Lung (tissue), 10 donors: ENCODE measurements around the gene CYP2A7. TPM values are rescaled to one million over a fixed set of nuclear protein-coding genes. Genes with fewer than 3 reads are reported as not detected.
"Not testable (repeated sequence)": the region's sequence is repeated elsewhere in the genome, so short reads cannot be mapped to it uniquely, and the experiment has no call there.

Experiments
- ATAC-seq: fragments of 200-7000 bp; cut with Tn5 transposase; one replicate; pipeline ENCODE4 v1.9.1; 2020; ENCODE audit warnings: moderate number of reproducible peaks; ENCODE audit not compliant: insufficient read depth, low FRiP score
- DNase-seq, 3 donors: peaks; one replicate each; pipeline ENCODE4 v3.0.0-alpha.2; 2013 to 2017
- H3K27ac ChIP-seq, 2 donors: one replicate each; pipeline ENCODE4 v1.5.1; 2013; ENCODE audit warnings: mild to moderate bottlenecking in 2 of 2, moderate library complexity in 2 of 2, control low read depth in 1 of 2, inconsistent platforms in 1 of 2, low read depth in 1 of 2, low read length in 1 of 2
- H3K27me3 ChIP-seq, 3 donors: one replicate each; pipeline ENCODE4 v1.5.1; 2013; ENCODE audit warnings: low read length in 2 of 3; ENCODE audit not compliant: control insufficient read depth in 3 of 3, insufficient read depth in 3 of 3
- H3K36me3 ChIP-seq, 4 donors: one replicate each; pipeline ENCODE4 v1.5.1; 2013; ENCODE audit warnings: low read length in 4 of 4, mild to moderate bottlenecking in 1 of 4, moderate library complexity in 1 of 4; ENCODE audit not compliant: control insufficient read depth in 4 of 4, insufficient read depth in 4 of 4
- H3K4me1 ChIP-seq, 5 donors: one replicate each; pipeline ENCODE4 v1.5.1; 2013; ENCODE audit warnings: low read length in 5 of 5, mild to moderate bottlenecking in 2 of 5, moderate library complexity in 1 of 5; ENCODE audit not compliant: control insufficient read depth in 5 of 5, insufficient read depth in 5 of 5
- H3K4me3 ChIP-seq: one replicate; pipeline ENCODE4 v1.5.1; 2013; ENCODE audit warnings: mild to moderate bottlenecking, control low read depth, moderate library complexity
- H3K9ac ChIP-seq, 2 donors: one replicate each; pipeline ENCODE4 v1.5.1; 2013; ENCODE audit warnings: low read length in 2 of 2, control low read depth in 1 of 2; ENCODE audit not compliant: insufficient read depth in 1 of 2
- H3K9me3 ChIP-seq, 4 donors: one replicate each; pipeline ENCODE4 v1.5.1; 2013; ENCODE audit warnings: low read length in 3 of 4, mild to moderate bottlenecking in 1 of 4, moderate library complexity in 1 of 4; ENCODE audit not compliant: control insufficient read depth in 4 of 4, insufficient read depth in 3 of 4
- WGBS, 2 donors: extraction: QIAGEN DNeasy Blood & Tissue Kit; methylation state at CpG; one replicate each; pipeline ENCODE4 v1.1.7; 2013; 5-methylcytosine and 5-hydroxymethylcytosine counted together
- polyA plus RNA-seq, 2 donors: library from polyadenylated mRNA; stranded (reverse); fragments of 200-250 nt; gene quantifications; one replicate each; pipeline ENCODE4 v1.2.1, GENCODE V29; 2013
- total RNA-seq, 2 donors: library from RNA; depleted of rRNA in 1 of 2; stranded (reverse); fragments of >200 nt in 1 of 2; gene quantifications; one replicate each; pipeline ENCODE4 v1.2.1, GENCODE V29; 2014 to 2021
- donor health status: Bipolar disorder and iron deficiency.
- donor health status: healthy.
- donor health status: DM: yes; HTN: yes; CAD: no.

The CYP2A7 gene
- total and polyA plus RNA-seq, 4 donors = 0.11 to 1.6 (median 0.14) TPM; not detected in 1

- not testable (repeated sequence) for H3K9me3 ChIP-seq, DNase-seq, H3K27me3 ChIP-seq, ATAC-seq, H3K27ac ChIP-seq, H3K36me3 ChIP-seq, H3K9ac ChIP-seq, H3K4me3 ChIP-seq, H3K4me1 ChIP-seq
- WGBS, 2 donors = 90 to 92% methylated on average over 8 to 9 of the region's 14 CpGs
Observed at GRCh38 chr19:40826312-40826698, 55.7 kb downstream of the CYP2A7 start.

GRCh38 chr19:40825460-40826095 lies 56.5 kb downstream of the CYP2A7 start:
- H3K27ac ChIP-seq, H3K9ac ChIP-seq, ATAC-seq, DNase-seq, H3K4me3 ChIP-seq, H3K9me3 ChIP-seq, H3K36me3 ChIP-seq, H3K27me3 ChIP-seq, H3K4me1 ChIP-seq: not testable (repeated sequence)
- 90 to 91% methylated on average over 4 to 6 of the region's 6 CpGs for WGBS, 2 donors

Other genes starting within 250 kb of the CYP2A7 start
- gene NUMBL, start 191.6 kb downstream of the CYP2A7 start, total RNA-seq = 10 to 100 TPM; 18.5 to 41.2 TPM
- gene NUMBL, start 191.6 kb downstream of the CYP2A7 start, polyA plus RNA-seq = 10 to 100 TPM; 13.2 to 15.7 TPM
- 10 to 100 TPM; 45.4 to 78.8 TPM for gene COQ8B, start 165.3 kb downstream of the CYP2A7 start, total RNA-seq
- 10 to 100 TPM; 34.7 to 59.1 TPM for gene COQ8B, start 165.3 kb downstream of the CYP2A7 start, polyA plus RNA-seq
- gene ITPKC, start 165.1 kb downstream of the CYP2A7 start, total RNA-seq = 10 to 100 TPM; 28.0 to 38.5 TPM
- gene ITPKC, start 165.1 kb downstream of the CYP2A7 start, polyA plus RNA-seq = 10 to 100 TPM; 47.6 to 97.2 TPM
- gene ACTMAP, start 131.8 kb downstream of the CYP2A7 start, total RNA-seq = 10 to 100 TPM in 1 of 2 donors, 1 to 10 TPM in 1; 5.3 to 23.7 TPM
- 10 to 100 TPM in 1 of 2 donors, 1 to 10 TPM in 1; 6.8 to 27.7 TPM for gene ACTMAP, start 131.8 kb downstream of the CYP2A7 start, polyA plus RNA-seq
- gene SNRPA, start 131.0 kb downstream of the CYP2A7 start, total RNA-seq = 10 to 100 TPM; 47.4 to 77.4 TPM
- 10 to 100 TPM; 44.5 to 69.9 TPM for gene SNRPA, start 131.0 kb downstream of the CYP2A7 start, polyA plus RNA-seq
- 1 to 10 TPM in 1 of 2 donors, not detected in 1; 3.2 TPM for gene MIA, start 106.7 kb downstream of the CYP2A7 start, total RNA-seq
- gene MIA, start 106.7 kb downstream of the CYP2A7 start, polyA plus RNA-seq = 1 to 10 TPM in 1 of 2 donors, under 1 TPM in 1; 0.75 to 4.6 TPM
- 10 to 100 TPM; 11.5 to 73.0 TPM for gene RAB4B, start 104.0 kb downstream of the CYP2A7 start, total RNA-seq
- gene RAB4B, start 104.0 kb downstream of the CYP2A7 start, polyA plus RNA-seq = 10 to 100 TPM; 78.6 to 90.9 TPM
- 100 to 1,000 TPM; 130 to 157 TPM for gene EGLN2, start 83.0 kb downstream of the CYP2A7 start, total RNA-seq
- 100 to 1,000 TPM; 132 to 133 TPM for gene EGLN2, start 83.0 kb downstream of the CYP2A7 start, polyA plus RNA-seq
- 1 to 10 TPM in 1 of 2 donors, under 1 TPM in 1; 0.97 to 1.7 TPM for gene CYP2A6, start 31.8 kb downstream of the CYP2A7 start, total RNA-seq
- under 1 TPM; 0.45 to 0.57 TPM for gene CYP2A6, start 31.8 kb downstream of the CYP2A7 start, polyA plus RNA-seq
- gene CYP2B6, start 109.1 kb upstream of the CYP2A7 start, total RNA-seq = 1 to 10 TPM in 1 of 2 donors, not detected in 1; 1.2 TPM
- gene CYP2B6, start 109.1 kb upstream of the CYP2A7 start, polyA plus RNA-seq = under 1 TPM in 1 of 2 donors, not detected in 1; 0.01 TPM
- 1 to 10 TPM in 1 of 2 donors, under 1 TPM in 1; 0.23 to 1.3 TPM for gene CYP2A13, start 206.2 kb upstream of the CYP2A7 start, total RNA-seq
- gene CYP2A13, start 206.2 kb upstream of the CYP2A7 start, polyA plus RNA-seq = under 1 TPM; 0.18 to 0.33 TPM
- 10 to 100 TPM in 1 of 2 donors, under 1 TPM in 1; 0.85 to 16.4 TPM for gene CYP2F1, start 232.2 kb upstream of the CYP2A7 start, total RNA-seq
- 1 to 10 TPM; 2.9 to 10.0 TPM for gene CYP2F1, start 232.2 kb upstream of the CYP2A7 start, polyA plus RNA-seq